Stimulated activated CD8-positive, alpha-beta memory T cell treated with anti-CD3 and anti-CD28 coated beads, Interleukin-4, amount 100 ng/mL, for 24 hours (primary cell): ENCODE measurements around the gene LRTM2.

Experiments used
- DNase-seq: peaks from one replicate; pipeline ENCODE4 v3.0.0-alpha.2; 2020; ENCODE audit warnings: low read depth

Gene LRTM2

GRCh38 chr12:1829306-1829900 lies 9.0 kb downstream of the LRTM2 start:
- DNase-seq: no peak

- DNase-seq: no peak
These were observed 10.1 kb downstream of the LRTM2 start for GRCh38 chr12:1830401-1830845.

GRCh38 chr12:1830981-1831963 lies 10.9 kb downstream of the LRTM2 start:
- no peak for DNase-seq

GRCh38 chr12:1832801-1833595 lies 12.6 kb downstream of the LRTM2 start:
- no peak for DNase-seq

GRCh38 chr12:1833596-1834028 lies 13.2 kb downstream of the LRTM2 start:
- DNase-seq: no peak

- no peak for DNase-seq
These were observed 14.0 kb downstream of the LRTM2 start for GRCh38 chr12:1834186-1834925.

GRCh38 chr12:1835211-1836131 lies 15.1 kb downstream of the LRTM2 start:
- DNase-seq: no peak

GRCh38 chr12:1836241-1836803 lies 16.0 kb downstream of the LRTM2 start:
- no peak for DNase-seq

- no peak for DNase-seq
These were observed 16.6 kb downstream of the LRTM2 start for GRCh38 chr12:1836854-1837421.

- no peak for DNase-seq
These were observed 17.3 kb downstream of the LRTM2 start for GRCh38 chr12:1837541-1838204.

- no peak for DNase-seq
These were observed 18.0 kb downstream of the LRTM2 start for GRCh38 chr12:1838205-1838993.

- no peak for DNase-seq
These were observed 18.6 kb downstream of the LRTM2 start for GRCh38 chr12:1838994-1839365.

GRCh38 chr12:1839464-1839863 lies 19.1 kb downstream of the LRTM2 start:
- no peak for DNase-seq

GRCh38 chr12:1839956-1840951 lies 19.9 kb downstream of the LRTM2 start:
- no peak for DNase-seq

- DNase-seq: no peak
These were observed 20.6 kb downstream of the LRTM2 start for GRCh38 chr12:1840981-1841425.

GRCh38 chr12:1841586-1842182 lies 21.3 kb downstream of the LRTM2 start:
- no peak for DNase-seq
